Measurements from ENCODE around the gene TAS2R30. TPM values are rescaled to one million over a fixed set of nuclear protein-coding genes. Genes with fewer than 3 reads are reported as not detected.

TAS2R30 gene
- total RNA-seq, 2 experiments from 2014 or later, result 0.87 to 1.4 TPM

GRCh38 chr12:11162502-11162901, 28.1 kb upstream of the TAS2R30 start:
- Mint-ChIP-seq H3K9me3 (ENCODE audit: low read depth) (no peaks in the 10 kb centered on the region), H3K4me1 (peaks cover 57% of the 10 kb centered on the region), H3K4me3 (no peak overlapping the region), H3K27me3 (no peaks in the 10 kb centered on the region), H3K27ac (no peak overlapping the region), H3K36me3 (ENCODE audit: low read depth) (peaks cover 50% of the 10 kb centered on the region)
- DNase-seq (no peak), ATAC-seq (peak; percentile 39)
- ChIA-PET POLR2A (interaction anchor here (1.0 kb wide), 1 partner anchor 9 kb away, joined by 3 read pairs; the partner anchor contains the start of gene SMIM10L1), CTCF (interaction anchor here (1.3 kb wide), 1 partner anchor 9 kb away, joined by 3 read pairs; no protein-coding TSS in a partner anchor)
- intact Hi-C loops (cut with DNase I, micrococcal nuclease), result no loop called here

GRCh38 chr12:11158885-11159444, 24.5 kb upstream of the TAS2R30 start:
- Mint-ChIP-seq H3K27me3 (no peaks in the 10 kb centered on the region), H3K9me3 (ENCODE audit: low read depth) (peaks cover 5% of the 10 kb centered on the region), H3K4me3 (no peak overlapping the region), H3K27ac (no peak overlapping the region), H3K36me3 (ENCODE audit: low read depth) (peaks cover 50% of the 10 kb centered on the region), H3K4me1 (peaks cover 39% of the 10 kb centered on the region)
- DNase-seq (no peak), ATAC-seq (no peak)
- CTCF ChIA-PET, result interaction anchor here (0.6 to 1.3 kb wide), 4 partner anchors 13 to 1199 kb away, joined by 3 to 4 read pairs (median 3); partner anchors contain the start of gene SMIM10L1
- POLR2A ChIA-PET, result no interaction called here
- intact Hi-C loops (cut with DNase I, micrococcal nuclease), result no loop called here

- Mint-ChIP-seq H3K4me3 (no peak overlapping the region), H3K9me3 (ENCODE audit: low read depth) (peaks cover 5% of the 10 kb centered on the region), H3K36me3 (ENCODE audit: low read depth) (peaks cover 44% of the 10 kb centered on the region), H3K4me1 (peaks cover 16% of the 10 kb centered on the region), H3K27me3 (no peaks in the 10 kb centered on the region), H3K27ac (no peak overlapping the region)
- no peak for DNase-seq
- ChIA-PET CTCF (no interaction called here), POLR2A (no interaction called here)
- intact Hi-C loops (cut with DNase I, micrococcal nuclease), result no loop called here
- ATAC-seq, result no peak
Observed at GRCh38 chr12:11154400-11154925, 20.0 kb upstream of the TAS2R30 start.

GRCh38 chr12:11152725-11153124, 18.3 kb upstream of the TAS2R30 start:
- H3K9me3 Mint-ChIP-seq (ENCODE audit: low read depth), result peaks cover 5% of the 10 kb centered on the region
- H3K4me1 Mint-ChIP-seq, result peaks cover 12% of the 10 kb centered on the region
- no peak overlapping the region for H3K27ac Mint-ChIP-seq
- ATAC-seq (no peak), DNase-seq (no peak)
- H3K36me3 Mint-ChIP-seq (ENCODE audit: low read depth), result peaks cover 40% of the 10 kb centered on the region
- ChIA-PET POLR2A (no interaction called here), CTCF (no interaction called here)
- no peak overlapping the region for H3K4me3 Mint-ChIP-seq
- intact Hi-C loops (cut with DNase I, micrococcal nuclease), result no loop called here
- H3K27me3 Mint-ChIP-seq, result no peaks in the 10 kb centered on the region

GRCh38 chr12:11150832-11151231, 16.4 kb upstream of the TAS2R30 start:
- intact Hi-C loops (cut with DNase I, micrococcal nuclease), result no loop called here
- Mint-ChIP-seq H3K27me3 (no peaks in the 10 kb centered on the region), H3K4me1 (peaks cover 7% of the 10 kb centered on the region), H3K4me3 (no peak overlapping the region), H3K9me3 (ENCODE audit: low read depth) (peaks cover 3% of the 10 kb centered on the region), H3K36me3 (ENCODE audit: low read depth) (peaks cover 33% of the 10 kb centered on the region), H3K27ac (no peak overlapping the region)
- ChIA-PET POLR2A (no interaction called here), CTCF (no interaction called here)
- DNase-seq, result no peak
- no peak for ATAC-seq

- Mint-ChIP-seq H3K9me3 (ENCODE audit: low read depth) (peaks cover 16% of the 10 kb centered on the region), H3K4me1 (peaks cover 11% of the 10 kb centered on the region), H3K27me3 (no peaks in the 10 kb centered on the region), H3K27ac (no peak overlapping the region), H3K4me3 (no peak overlapping the region), H3K36me3 (ENCODE audit: low read depth) (peaks cover 39% of the 10 kb centered on the region)
- ATAC-seq (no peak), DNase-seq (no peak)
- intact Hi-C loops (cut with DNase I, micrococcal nuclease), result no loop called here
- ChIA-PET POLR2A (interaction anchor here (0.6 kb wide), 1 partner anchor 24 kb away, joined by 4 read pairs; no protein-coding TSS in a partner anchor), CTCF (no interaction called here)
Observed at GRCh38 chr12:11147420-11147819, 13.0 kb upstream of the TAS2R30 start.

- Mint-ChIP-seq H3K27me3 (no peaks in the 10 kb centered on the region), H3K36me3 (ENCODE audit: low read depth) (peaks cover 42% of the 10 kb centered on the region), H3K27ac (no peak overlapping the region), H3K9me3 (ENCODE audit: low read depth) (peaks cover 16% of the 10 kb centered on the region), H3K4me3 (no peak overlapping the region), H3K4me1 (peaks cover 15% of the 10 kb centered on the region)
- ChIA-PET POLR2A (no interaction called here), CTCF (interaction anchor here (0.6 kb wide), 1 partner anchor 30 kb away, joined by 3 read pairs; no protein-coding TSS in a partner anchor)
- no peak for ATAC-seq
- no peak for DNase-seq
- intact Hi-C loops (cut with DNase I, micrococcal nuclease), result no loop called here
Observed at GRCh38 chr12:11144297-11144696, 9.9 kb upstream of the TAS2R30 start.

- H3K36me3 Mint-ChIP-seq (ENCODE audit: low read depth), result peaks cover 42% of the 10 kb centered on the region
- H3K9me3 Mint-ChIP-seq (ENCODE audit: low read depth), result peaks cover 16% of the 10 kb centered on the region
- no peak overlapping the region for H3K27ac Mint-ChIP-seq
- ChIA-PET CTCF (interaction anchor here (1.4 kb wide), 1 partner anchor 26 kb away, joined by 5 read pairs; no protein-coding TSS in a partner anchor), POLR2A (no interaction called here)
- H3K4me3 Mint-ChIP-seq, result no peak overlapping the region
- no peaks in the 10 kb centered on the region for H3K27me3 Mint-ChIP-seq
- intact Hi-C loops (cut with DNase I, micrococcal nuclease), result no loop called here
- H3K4me1 Mint-ChIP-seq, result peaks cover 15% of the 10 kb centered on the region
- no peak for DNase-seq
- no peak for ATAC-seq
Observed at GRCh38 chr12:11143352-11143751, 8.9 kb upstream of the TAS2R30 start.

- Mint-ChIP-seq H3K9me3 (ENCODE audit: low read depth) (no peaks in the 10 kb centered on the region), H3K36me3 (ENCODE audit: low read depth) (peaks cover 21% of the 10 kb centered on the region), H3K27ac (no peak overlapping the region), H3K4me3 (no peak overlapping the region), H3K4me1 (peaks cover 41% of the 10 kb centered on the region), H3K27me3 (no peaks in the 10 kb centered on the region)
- CTCF ChIA-PET, result no interaction called here
- DNase-seq (peak; percentile 17), ATAC-seq (peak; percentile 78)
- POLR2A ChIA-PET, result no interaction called here
- intact Hi-C loops (cut with DNase I, micrococcal nuclease), result no loop called here
Observed at GRCh38 chr12:11136075-11136474, 1.6 kb upstream of the TAS2R30 start.

- Mint-ChIP-seq H3K27ac (no peak overlapping the region), H3K4me1 (peaks cover 38% of the 10 kb centered on the region), H3K27me3 (no peaks in the 10 kb centered on the region), H3K4me3 (no peak overlapping the region), H3K36me3 (ENCODE audit: low read depth) (peaks cover 31% of the 10 kb centered on the region), H3K9me3 (ENCODE audit: low read depth) (no peaks in the 10 kb centered on the region)
- intact Hi-C loops (cut with DNase I, micrococcal nuclease), result no loop called here
- ATAC-seq (no peak), DNase-seq (no peak)
- ChIA-PET CTCF (no interaction called here), POLR2A (no interaction called here)
Observed at GRCh38 chr12:11133816-11134215, 628 bp downstream of the TAS2R30 start.

- DNase-seq (no peak), ATAC-seq (no peak)
- POLR2A ChIA-PET, result no interaction called here
- CTCF ChIA-PET, result no interaction called here
- intact Hi-C loops (cut with DNase I, micrococcal nuclease), result no loop called here
- peaks cover 33% of the 10 kb centered on the region for H3K36me3 Mint-ChIP-seq (ENCODE audit: low read depth)
- H3K4me3 Mint-ChIP-seq, result no peak overlapping the region
- H3K27me3 Mint-ChIP-seq, result no peaks in the 10 kb centered on the region
- H3K27ac Mint-ChIP-seq, result no peak overlapping the region
- H3K9me3 Mint-ChIP-seq (ENCODE audit: low read depth), result no peaks in the 10 kb centered on the region
- H3K4me1 Mint-ChIP-seq, result peaks cover 38% of the 10 kb centered on the region
Observed at GRCh38 chr12:11133162-11133561, 1.3 kb downstream of the TAS2R30 start.

GRCh38 chr12:11130999-11131398, 3.4 kb downstream of the TAS2R30 start:
- no peak overlapping the region for H3K4me3 Mint-ChIP-seq
- H3K36me3 Mint-ChIP-seq (ENCODE audit: low read depth), result peaks cover 41% of the 10 kb centered on the region
- ATAC-seq (no peak), DNase-seq (no peak)
- intact Hi-C loops (cut with DNase I, micrococcal nuclease), result no loop called here
- no peaks in the 10 kb centered on the region for H3K27me3 Mint-ChIP-seq
- CTCF ChIA-PET, result no interaction called here
- POLR2A ChIA-PET, result no interaction called here
- H3K9me3 Mint-ChIP-seq (ENCODE audit: low read depth), result peaks cover 1% of the 10 kb centered on the region
- H3K27ac Mint-ChIP-seq, result peak overlapping the region; percentile 13
- peaks cover 25% of the 10 kb centered on the region for H3K4me1 Mint-ChIP-seq

Data from activated CD4-positive, alpha-beta T cell treated with anti-CD3 and anti-CD28 coated beads for 36 hours (primary cell).